GM19238 (cell line): ENCODE data around the gene XAB2.

Experiments
- DNase-seq: peaks from one replicate; pipeline ENCODE4 v3.0.0; 2011; ENCODE audit warnings: low spot score; ENCODE audit not compliant: insufficient read length

Gene XAB2

DNA sequence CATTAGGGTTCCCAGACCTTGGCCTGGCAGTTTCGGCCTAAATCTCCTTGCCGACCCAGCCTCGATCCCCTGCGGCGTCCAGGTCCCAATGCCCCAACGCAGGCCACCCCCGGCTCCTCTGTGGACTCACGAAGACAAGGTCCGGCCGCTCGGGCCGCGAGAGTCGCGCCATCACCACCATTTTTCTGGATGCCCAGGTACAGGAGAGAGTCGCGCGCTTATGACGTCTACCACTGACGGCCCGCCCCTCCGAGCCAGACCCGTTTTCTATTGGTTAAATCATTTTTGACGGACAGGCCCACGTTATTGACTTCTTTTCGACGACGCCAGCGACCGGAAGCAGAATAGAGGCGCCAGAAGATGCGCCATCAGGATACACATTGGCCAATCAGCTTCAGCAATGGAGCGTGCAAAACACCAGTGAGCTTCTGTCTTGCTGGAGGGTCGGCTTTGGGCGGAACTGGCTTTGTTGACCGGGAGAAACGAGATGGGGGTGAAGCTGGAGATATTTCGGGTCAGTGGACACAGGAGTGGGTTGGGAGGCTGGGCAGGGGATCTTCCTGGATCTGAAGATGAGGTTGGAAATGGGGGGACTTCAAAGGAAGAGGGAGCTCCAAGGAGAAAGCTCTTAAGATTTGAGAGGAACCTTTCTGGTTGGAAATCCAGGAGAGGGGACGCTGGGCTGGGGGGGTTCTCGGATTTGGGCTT lies at the start of gene XAB2, which contains the start of gene PET100:
XAB2 (minus strand) TSS at position 199 of the 708 bp plus-strand sequence; CDS start at position 181, 18 bp downstream.
PET100 (plus strand) TSS at position 447 of the 708 bp plus-strand sequence; CDS start at position 488, 41 bp downstream.
- peak; percentile 100 for DNase-seq

DNA sequence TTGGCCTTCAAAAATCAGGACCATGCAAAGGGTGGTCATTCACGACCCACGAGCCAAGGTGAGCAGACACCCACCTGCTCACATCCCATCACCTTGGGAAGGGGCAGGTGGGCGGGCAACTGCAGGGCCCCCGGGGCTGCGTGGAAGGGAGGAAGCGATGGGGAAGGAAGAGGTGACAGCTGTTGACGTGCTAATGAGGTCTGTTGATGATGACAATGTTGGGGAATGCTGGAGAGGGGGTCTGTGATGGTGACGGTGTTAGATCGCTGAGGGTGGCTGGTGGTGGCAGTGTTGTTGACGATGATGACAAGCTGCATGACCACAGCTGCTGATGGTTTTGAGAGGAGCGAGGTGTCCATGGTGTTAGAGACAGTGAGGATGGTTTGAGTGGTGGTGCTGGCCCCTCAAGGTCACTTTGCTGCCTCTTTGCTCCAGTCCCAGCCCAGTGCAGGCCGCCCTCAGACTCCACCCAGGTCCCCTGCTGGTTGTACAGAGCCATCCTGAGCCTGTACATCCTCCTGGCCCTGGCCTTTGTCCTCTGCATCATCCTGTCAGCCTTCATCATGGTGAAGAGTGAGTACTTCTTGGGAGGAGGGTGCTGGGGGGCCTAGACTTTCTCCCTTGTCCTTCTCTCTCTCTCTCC lies 48.4 kb upstream of the XAB2 start:
- DNase-seq = no peak

DNA sequence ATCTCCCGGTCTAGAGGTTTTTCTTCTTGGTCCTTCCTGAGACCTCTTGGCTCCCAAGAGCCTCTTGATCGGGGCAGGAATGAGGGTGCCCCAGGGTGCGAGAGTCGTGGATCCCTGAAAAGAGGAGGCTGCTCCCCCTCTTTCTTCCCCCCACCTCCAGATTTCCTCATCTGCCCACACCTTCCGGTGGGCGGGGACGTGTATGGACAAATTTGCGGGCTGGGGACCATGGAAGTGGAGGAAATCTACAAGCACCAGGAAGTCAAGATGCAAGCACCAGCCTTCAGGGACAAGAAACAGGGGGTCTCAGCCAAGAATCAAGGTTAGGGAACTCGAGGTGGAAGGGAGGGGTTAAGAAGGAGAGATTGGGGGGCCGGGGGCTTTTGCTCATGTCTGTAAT lies 47.5 kb upstream of the XAB2 start, which contains the start of gene MCEMP1:
MCEMP1 (plus strand) TSS at position 237 of the 400 bp plus-strand sequence; CDS start at position 268, 31 bp downstream.
- no peak for DNase-seq

DNA sequence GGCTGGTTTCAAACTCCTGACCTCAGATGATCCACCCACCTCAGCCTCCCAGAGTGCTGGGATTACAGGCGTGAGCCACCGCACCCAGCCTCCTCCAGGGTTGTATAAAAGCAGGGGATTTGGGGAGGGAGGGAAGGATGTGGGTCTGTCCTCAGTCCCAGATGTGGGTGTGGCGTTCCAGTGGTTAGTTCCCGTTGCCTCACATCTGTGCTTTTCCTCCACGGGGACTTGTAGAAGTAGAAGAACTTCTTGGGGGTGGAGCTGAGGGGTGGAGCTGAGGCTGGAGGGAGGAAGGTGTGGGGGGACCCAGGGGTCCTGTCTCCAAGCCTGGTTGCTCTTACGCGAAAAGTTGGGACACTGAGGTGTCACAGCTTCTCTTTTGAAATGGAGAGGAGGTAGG lies 47.0 kb upstream of the XAB2 start:
- no peak for DNase-seq

DNA sequence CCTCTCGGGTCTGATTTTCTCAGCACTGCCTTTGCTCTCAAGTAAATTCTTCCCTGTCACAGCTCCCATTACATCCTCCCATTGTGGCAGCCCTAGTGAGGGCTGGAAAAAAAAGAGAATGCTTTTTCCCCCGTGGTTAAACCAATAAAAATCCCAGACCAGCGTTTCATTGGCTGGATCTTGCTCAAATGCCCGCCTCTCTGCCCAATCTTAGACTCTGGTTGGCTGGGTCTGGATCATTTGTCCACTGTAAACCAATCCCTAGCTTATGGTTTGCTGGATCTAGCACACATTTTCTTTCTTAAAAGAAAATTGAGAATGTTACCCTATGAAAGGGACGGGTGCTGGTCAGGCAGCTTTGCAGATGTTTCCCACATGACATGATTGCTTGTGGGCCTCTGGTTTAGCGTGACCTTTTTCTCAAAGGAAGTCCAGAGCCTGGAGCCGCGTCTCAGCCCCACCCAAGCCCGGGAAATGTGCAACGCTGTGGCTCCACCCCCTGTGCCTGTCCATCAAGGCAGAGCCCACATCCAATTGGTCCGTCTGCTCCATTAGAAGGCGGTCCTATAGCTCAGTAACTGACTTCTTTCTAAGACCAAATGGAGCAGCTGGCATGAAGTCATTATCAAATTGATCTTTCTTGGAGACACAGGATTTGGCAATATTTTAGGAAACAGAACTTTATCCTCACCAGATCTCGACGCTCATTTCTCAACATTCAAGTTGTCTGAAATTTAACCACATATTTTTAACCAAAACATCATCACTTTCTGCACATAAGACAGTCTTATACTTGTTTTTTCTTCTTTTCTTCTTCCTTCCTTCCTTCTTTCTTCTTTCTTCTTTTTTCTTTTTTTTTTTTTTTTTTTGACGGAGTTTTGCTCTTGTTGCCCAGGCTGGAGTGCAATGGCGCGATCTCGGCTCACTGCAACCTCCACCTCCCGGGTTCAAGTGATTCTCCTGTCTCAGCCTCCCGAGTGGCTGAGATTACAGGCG lies 45.0 kb upstream of the XAB2 start:
- DNase-seq = no peak

DNA sequence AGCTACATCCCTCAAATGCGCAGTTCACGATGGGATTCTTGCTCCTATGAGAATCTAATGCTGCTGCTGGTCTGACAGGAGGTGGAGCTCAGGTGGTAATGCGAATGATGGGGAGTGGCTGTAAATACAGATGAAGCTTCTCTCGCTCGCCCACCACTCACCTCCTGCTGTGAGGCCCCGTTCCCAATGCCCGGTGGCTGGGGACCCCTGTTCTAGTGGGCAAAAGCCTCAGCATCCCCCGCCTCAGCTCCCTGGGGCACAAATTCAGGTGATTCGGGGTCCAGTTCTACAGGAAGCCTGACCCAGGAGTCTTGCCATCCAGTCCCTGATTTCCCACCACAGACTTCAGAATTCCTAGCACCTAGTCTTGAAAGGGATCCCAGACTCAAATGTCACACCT lies 43.2 kb upstream of the XAB2 start:
- no peak for DNase-seq

DNA sequence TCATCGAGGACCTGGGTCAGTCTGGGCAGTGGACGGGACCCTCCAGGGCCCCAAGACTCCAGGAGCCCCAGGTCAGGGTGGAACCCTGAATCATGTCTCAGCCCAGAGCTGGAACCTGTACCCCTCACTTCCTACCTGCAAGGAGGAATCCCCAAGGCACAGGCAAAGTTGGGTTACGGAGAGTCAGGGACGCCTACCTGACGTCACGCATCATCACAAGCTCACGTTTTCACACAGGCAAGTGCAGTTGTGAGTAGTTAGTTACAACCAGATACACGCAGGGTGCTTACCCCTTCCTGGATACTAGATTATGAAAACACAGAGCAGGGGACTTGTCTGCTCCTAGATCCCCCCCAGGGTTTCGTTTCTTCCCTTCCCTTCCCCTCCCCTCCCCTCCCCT lies 41.4 kb upstream of the XAB2 start:
- no peak for DNase-seq

DNA sequence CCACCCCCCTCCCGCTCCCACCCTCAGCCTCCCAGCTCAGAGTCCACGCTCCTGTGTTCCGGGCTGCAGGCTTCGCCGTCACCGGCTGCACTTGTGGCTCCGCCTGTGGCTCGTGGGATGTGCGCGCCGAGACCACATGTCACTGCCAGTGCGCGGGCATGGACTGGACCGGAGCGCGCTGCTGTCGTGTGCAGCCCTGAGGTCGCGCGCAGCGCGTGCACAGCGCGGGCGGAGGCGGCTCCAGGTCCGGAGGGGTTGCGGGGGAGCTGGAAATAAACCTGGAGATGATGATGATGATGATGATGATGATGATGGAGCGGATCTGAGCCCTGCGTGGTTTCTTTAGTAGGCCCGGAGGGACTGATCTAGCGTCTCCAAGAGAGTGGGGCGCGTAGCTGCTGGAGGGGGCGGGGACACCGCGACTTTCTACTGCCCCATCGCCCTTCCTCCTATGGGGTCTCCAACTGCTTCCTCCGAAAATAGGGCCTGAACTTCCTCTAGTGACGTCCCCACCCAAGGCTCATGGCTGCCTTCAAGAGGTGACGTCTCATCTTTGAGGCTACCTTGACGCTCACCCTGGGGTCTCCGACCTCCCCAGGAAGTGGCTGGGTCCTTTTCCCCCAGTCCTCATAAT lies 40.9 kb upstream of the XAB2 start:
- DNase-seq = no peak

DNA sequence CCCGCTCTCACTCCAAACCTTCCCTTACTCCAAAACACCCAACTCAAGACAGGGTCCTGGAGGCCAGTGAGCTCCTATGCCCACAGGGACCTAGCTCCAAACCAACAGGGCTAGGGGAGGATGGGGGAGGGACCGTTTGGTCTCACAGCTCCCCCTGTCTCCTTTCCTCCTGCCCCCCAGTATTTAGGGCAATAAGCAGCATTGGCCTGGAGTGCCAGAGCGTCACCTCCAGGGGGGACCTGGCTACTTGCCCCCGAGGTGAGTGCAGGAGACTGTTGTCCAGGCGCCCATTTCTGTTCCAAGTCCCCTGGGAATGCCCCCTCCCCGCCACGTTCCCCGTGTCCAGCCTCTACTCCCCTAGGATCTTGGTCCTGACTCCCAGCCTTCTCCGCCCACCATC lies 40.3 kb upstream of the XAB2 start:
- no peak for DNase-seq

DNA sequence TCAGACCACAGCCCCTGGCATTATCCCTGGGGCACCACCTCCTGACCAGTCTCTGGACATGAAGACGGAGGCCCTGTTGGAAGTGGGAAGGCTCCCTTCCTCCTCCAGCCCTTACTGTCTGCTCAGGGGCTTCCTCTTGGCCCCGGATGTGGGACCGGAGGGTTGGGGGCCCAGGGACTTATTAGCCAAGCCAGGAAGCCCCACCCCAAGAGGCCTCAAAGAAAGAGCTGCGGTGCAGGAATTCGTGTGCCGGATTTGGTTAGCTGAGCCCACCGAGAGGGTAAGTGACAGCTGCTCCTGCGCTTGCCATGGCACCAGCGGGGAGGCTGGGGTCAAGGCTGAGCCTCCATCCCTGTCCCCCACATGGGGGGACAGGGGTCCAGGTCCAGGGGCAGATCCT lies 39.5 kb upstream of the XAB2 start, which contains the start of gene RETN:
RETN (plus strand) TSS at position 208 of the 400 bp plus-strand sequence. CDS start 278 bp downstream, outside the sequence.
- DNase-seq = no peak

DNA sequence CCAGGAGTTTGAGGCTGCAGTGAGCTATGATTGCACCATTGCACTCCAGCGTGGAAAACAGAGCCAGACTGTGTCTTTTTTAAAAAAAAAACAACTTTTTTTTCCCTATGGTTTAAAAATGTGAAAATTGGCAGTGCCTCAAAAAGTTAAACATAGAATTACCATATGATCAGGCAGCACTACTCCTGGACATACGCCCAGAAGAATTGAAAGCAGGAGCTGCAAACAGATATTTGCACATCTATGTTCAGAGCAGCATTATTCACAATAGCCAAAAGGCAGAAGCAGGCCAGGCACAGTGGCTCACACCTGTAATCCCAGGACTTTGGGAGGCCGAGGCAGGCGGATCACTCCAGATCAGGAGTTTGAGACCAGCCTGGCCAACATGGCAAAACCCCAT lies 35.7 kb upstream of the XAB2 start:
- no peak for DNase-seq

DNA sequence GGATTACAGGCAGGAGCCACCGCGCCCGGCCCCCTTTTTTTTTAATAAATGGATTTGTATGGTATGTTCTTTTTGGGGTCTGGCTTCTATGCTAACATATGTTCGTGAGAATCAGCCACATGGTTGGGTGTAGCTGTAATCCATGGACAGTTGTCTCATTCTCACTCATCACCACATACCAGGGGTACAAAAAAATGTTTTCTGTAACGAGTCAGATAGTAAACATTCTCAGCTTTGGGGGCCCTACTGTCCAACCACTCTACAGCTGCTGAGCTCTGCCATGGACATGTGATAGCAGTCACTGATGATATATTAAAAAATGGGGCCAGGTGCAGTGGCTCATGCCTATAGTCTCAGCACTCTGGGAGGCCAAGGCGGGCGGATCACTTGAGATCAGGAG lies 34.4 kb upstream of the XAB2 start:
- no peak for DNase-seq

DNA sequence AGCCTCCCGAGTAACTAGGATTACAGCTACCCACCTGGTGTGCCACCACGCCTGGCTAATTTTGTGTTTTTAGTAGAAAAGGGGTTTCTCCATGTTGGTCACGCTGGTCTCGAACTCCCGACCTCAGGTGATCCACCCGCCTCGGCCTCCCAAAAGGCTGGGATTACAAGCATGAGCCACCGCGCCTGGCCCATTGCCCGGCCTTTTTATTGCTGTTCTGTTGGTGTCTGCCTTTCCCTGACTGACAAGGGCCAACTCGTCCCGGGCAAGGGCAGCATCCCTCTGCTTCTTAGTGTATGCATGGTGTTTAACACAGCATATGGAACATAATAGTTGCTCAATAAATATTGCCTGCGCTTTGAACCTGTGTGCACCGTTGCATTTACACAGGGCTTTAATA lies 33.3 kb upstream of the XAB2 start:
- DNase-seq = no peak

DNA sequence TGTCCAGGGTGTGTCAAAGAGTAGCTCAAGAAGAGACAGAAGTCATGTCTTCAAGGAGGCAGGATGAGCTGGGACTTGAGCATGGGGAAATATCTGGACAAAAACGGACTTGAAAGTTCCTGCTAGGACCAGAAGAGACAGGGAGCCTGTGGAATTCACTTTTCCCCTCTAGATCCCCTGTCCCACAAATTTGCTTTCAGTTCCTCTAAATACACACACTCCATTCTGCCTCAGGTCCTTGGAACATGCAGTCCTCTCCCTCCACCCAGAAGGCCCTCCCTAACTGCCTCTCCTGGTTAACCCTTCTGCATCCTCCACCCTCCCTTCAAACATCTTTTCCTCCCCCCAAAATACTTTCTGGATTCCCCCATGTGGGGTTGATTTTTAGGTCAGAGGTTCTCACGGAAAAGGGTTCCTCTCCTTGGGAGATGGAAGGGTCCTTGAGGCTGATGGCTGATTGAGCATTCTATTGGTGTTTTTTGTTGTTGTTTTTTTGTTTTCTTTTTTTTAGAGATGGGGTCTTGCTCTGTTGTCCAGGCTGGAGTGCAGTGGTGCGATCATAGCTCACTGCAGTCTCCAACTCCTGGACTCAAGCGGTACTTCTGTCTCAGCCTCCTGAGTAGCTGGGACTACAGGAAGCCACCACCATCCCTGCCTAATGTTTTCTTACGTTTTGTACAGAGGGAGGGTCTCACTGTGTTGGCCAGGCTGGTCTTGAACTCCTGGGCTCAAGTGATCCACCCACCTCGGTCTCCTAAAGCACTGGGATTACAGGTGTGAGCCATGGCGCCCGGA lies 32.6 kb upstream of the XAB2 start:
- no peak for DNase-seq

DNA sequence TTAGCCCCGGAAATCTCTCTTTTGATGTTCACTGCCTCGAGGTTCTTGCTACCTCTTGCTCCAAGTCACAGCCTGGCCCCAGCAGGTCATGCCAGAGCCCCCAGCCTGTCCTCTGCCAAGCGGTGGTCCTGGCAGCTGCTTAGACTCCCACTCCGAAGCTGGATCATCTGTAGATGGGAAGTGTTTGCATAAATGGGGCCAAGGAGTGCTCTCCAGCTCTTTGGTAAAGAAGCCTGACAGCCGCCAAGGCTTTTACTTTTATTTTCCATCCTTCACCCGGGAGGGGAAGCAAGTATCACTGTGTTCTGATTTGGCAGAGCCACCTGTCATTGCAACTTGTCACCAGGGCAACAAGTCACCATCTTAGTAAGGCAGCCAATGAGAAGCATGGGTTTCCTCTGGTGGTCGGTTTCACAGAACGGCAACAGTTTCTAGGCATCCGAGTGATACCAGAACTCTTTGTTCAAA lies 28.9 kb upstream of the XAB2 start:
- peak; percentile 95 for DNase-seq

DNA sequence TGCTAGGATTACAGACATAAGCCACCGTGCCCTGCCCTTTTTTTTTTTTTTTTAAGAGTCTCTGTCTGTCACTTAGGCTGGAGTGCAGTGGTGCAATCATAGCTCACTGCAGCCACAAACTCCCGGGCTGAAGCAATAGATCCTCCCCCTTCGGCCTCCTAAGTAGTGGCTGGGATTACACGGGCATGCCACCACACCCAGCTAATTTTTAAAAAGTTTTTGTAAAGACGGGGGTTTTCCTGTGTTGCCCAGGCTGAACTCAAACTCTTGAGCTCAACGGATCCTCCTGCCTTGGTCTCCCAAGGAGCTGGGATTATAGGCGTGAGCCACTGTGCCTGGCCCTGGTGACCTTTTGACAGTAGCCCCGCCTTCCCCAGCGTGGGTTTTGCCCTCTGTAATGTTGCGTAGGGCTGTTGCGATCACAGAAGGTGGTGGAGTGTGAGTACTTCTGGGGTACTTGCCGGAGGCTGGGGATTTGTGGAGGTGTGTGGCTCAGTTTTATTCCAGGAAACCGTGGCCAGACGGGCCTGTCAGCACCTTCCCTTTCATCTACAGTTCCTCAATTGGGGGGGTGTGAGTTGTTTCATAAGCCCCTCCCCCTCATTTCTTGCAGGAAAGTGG lies 27.9 kb upstream of the XAB2 start:
- no peak for DNase-seq

DNA sequence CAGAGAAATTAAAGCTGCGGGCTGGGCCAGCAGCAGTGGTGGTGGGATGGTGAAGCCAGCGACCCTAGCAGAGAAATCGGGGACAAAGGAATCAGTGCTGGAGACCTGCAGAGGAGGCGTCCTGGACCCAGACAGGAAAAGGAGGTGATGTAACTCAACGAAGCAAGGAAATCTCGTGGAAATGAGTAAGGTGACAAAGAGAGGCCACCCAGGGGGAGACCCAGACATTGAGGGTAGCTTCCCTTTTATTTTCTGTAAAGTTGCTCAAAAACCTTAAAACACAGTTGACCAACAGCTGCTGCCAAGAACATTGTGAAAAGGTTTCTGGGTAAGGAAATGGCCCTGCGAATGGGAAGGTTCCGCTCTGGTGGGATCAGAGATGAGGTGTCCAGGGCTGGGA lies 26.2 kb upstream of the XAB2 start:
- no peak for DNase-seq

DNA sequence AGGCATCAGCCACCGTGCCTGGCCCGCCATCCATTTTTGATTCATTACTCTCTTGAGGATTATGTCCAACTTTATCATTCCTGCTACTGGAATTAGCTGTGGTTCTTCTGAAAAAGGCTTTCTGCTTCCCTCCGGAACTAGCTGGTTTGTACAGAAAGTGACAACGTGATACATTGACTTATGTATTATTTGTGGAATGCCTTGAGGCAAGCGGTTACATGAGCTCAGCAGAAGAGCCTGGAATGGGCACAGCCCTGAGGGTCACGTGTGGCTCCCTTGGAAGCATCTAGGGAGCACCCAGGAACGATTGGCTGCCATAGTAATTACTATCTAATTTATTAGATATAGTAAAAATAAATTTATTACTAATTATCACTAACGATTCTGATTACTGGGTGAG lies 25.1 kb upstream of the XAB2 start:
- no peak for DNase-seq

DNA sequence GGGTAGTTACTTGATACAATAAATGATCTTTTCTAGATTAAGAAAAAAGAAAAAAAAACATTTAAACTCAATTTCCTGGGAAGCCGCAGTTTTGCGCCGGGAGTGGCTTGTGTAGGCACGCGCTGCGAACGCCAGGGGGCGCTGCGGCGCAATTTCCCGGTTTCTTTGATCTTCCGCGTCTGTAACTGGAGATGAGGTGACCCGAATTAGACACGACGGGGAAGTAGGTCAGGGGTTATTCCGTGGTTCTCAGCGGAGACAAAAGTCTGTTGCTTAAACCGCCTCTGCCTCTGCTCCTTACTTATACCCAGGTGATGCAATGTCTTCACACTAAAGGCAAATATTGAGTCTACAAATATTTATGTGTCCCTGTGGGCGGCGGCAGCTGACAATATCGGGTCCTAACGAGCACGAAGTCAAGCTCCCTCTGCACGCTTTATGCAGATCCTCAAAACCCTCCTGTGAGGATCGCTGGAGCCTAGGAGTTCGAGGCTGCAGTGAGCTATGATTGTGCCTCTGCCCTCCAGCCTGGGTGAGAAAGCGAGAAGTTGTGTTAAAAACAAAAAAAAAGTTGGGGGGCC lies 22.8 kb upstream of the XAB2 start:
- DNase-seq = peak; percentile 85
